Natural killer cell (primary cell): ENCODE measurements around the gene OR2AJ1. TPM values are rescaled to one million over a fixed set of nuclear protein-coding genes. Genes with fewer than 3 reads are reported as not detected.
"Not testable (repeated sequence)": the region's sequence is repeated elsewhere in the genome, so short reads cannot be mapped to it uniquely, and the experiment has no call there.

Source experiments
- ATAC-seq, 3 donors: fragments of 150-1000 bp in 2 of 3; fragments of 200-7000 bp in 1 of 3; cut with Tn5 transposase; 1 replicate in 1 of 3; 2 replicates in 2 of 3; pipeline ENCODE4 v1.10.0; 2021; ENCODE audit warnings: mild to moderate bottlenecking in 2 of 3, moderate library complexity in 2 of 3
- DNase-seq, 2 donors: peaks; one replicate each; pipeline versions ENCODE4 v3.0.0 to v3.0.0-alpha.2; 2013 to 2021; ENCODE audit warnings: mixed read lengths in 1 of 2
- H3K27ac ChIP-seq: one replicate; pipeline ENCODE4 v1.5.1; 2013; ENCODE audit warnings: mild to moderate bottlenecking, low read length
- H3K27me3 ChIP-seq: one replicate; pipeline ENCODE4 v1.6.1; 2013; ENCODE audit warnings: low read length; ENCODE audit not compliant: control insufficient read depth, insufficient read depth
- H3K36me3 ChIP-seq: one replicate; pipeline ENCODE4 v1.6.1; 2013; ENCODE audit warnings: low read length; ENCODE audit not compliant: control insufficient read depth, insufficient read depth
- H3K4me1 ChIP-seq: one replicate; pipeline ENCODE4 v1.6.1; 2013; ENCODE audit warnings: low read length; ENCODE audit not compliant: control insufficient read depth, insufficient read depth
- H3K4me3 ChIP-seq: one replicate; pipeline ENCODE4 v1.5.1; 2013; ENCODE audit warnings: low read length
- H3K9me3 ChIP-seq: one replicate; pipeline ENCODE4 v1.6.1; 2013; ENCODE audit warnings: low read length; ENCODE audit not compliant: control insufficient read depth, insufficient read depth
- H3K27ac Mint-ChIP-seq, 2 donors: one replicate each; pipeline ENCODE4 v1.8.0; 2022; ENCODE audit warnings: mild to moderate bottlenecking in 2 of 2, mixed read lengths in 2 of 2, moderate library complexity in 1 of 2
- H3K27me3 Mint-ChIP-seq, 2 donors: one replicate each; pipeline ENCODE4 v1.8.0; 2022; ENCODE audit warnings: low read depth in 2 of 2, mixed read lengths in 2 of 2
- H3K36me3 Mint-ChIP-seq: one replicate; pipeline ENCODE4 v1.8.0; 2022; ENCODE audit warnings: mixed read lengths
- H3K4me1 Mint-ChIP-seq, 2 donors: one replicate each; pipeline ENCODE4 v1.8.0; 2022; ENCODE audit warnings: mixed read lengths in 2 of 2
- H3K4me3 Mint-ChIP-seq: one replicate; pipeline ENCODE4 v1.8.0; 2022; ENCODE audit warnings: mild to moderate bottlenecking, moderate library complexity, mixed read lengths
- H3K9me3 Mint-ChIP-seq, 2 donors: one replicate each; pipeline ENCODE4 v1.8.0; 2022; ENCODE audit warnings: mixed read lengths in 2 of 2
- WGBS: methylation state at CpG from one replicate; pipeline ENCODE4 v1.1.7; 2013; ENCODE audit warnings: missing lambda C conversion rate; ENCODE audit not compliant: insufficient coverage; 5-methylcytosine and 5-hydroxymethylcytosine counted together
- intact Hi-C: fragments of 100-400 bp; cut with micrococcal nuclease; formaldehyde crosslinking; loops from one replicate; pipeline ENCODE4 v1.14.2; 2022
- total RNA-seq, 4 donors: library from RNA; stranded (reverse); fragments of 120-200 nt in 1 of 4; gene quantifications; one replicate each; pipeline versions ENCODE4 v1.2.3 to v1.2.4, GENCODE V29; 2013 to 2022
- TF ChIP-seq, protein P1 (sequence below): fragments of 200-600 bp; IDR thresholded peaks from one replicate; pipeline ENCODE4 v1.8.0; 2022; ENCODE audit warnings: antibody characterized with exemption

The OR2AJ1 gene
- total RNA-seq, 3 donors from 2014 or later (not counting 1 experiment from before 2014, with no cell fraction given): not detected

DNA sequence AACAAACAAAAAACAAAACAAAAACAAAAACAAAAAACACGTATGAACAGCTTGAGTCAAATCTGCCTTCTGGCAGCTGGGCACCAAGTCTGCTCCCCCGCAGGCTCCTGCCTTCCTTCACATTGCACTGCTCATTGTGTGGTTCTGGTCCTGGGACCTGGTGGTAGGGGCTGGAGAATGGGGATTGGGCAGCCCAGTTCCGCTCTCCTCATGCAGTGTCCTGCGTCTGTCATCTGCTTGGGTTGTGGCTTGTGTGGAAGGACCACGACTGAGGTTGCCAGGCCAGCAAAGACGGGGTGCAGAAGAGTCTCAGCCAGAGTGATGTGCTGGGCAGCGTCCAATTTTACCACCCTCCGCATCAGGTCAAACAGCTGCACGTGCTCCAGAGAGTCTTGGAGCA is 11.1 kb downstream of the OR2AJ1 start:
- no peak overlapping the region for H3K27ac Mint-ChIP-seq
- TF ChIP-seq, protein P1, sequence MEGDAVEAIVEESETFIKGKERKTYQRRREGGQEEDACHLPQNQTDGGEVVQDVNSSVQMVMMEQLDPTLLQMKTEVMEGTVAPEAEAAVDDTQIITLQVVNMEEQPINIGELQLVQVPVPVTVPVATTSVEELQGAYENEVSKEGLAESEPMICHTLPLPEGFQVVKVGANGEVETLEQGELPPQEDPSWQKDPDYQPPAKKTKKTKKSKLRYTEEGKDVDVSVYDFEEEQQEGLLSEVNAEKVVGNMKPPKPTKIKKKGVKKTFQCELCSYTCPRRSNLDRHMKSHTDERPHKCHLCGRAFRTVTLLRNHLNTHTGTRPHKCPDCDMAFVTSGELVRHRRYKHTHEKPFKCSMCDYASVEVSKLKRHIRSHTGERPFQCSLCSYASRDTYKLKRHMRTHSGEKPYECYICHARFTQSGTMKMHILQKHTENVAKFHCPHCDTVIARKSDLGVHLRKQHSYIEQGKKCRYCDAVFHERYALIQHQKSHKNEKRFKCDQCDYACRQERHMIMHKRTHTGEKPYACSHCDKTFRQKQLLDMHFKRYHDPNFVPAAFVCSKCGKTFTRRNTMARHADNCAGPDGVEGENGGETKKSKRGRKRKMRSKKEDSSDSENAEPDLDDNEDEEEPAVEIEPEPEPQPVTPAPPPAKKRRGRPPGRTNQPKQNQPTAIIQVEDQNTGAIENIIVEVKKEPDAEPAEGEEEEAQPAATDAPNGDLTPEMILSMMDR: no peak
- DNase-seq (peak in 1 of 2 donors; percentile 2), ATAC-seq (no peak)
- peak overlapping the region; percentile 31 for H3K4me3 Mint-ChIP-seq
- WGBS: 93% methylated on average over 9 of the region's 9 CpGs
- H3K36me3 ChIP-seq: no peaks in the 10 kb centered on the region
- no peak overlapping the region for H3K27ac ChIP-seq
- H3K4me1 Mint-ChIP-seq: peaks cover 0 to 4% of the 10 kb centered on the region in 2 donors
- H3K9me3 Mint-ChIP-seq: no peaks in the 10 kb centered on the region
- peaks cover 6% of the 10 kb centered on the region for H3K4me1 ChIP-seq
- H3K4me3 ChIP-seq: no peak overlapping the region
- no peaks in the 10 kb centered on the region for H3K36me3 Mint-ChIP-seq
- intact Hi-C loops: no loop called here
- H3K27me3 ChIP-seq: no peaks in the 10 kb centered on the region
- peaks cover 5% of the 10 kb centered on the region for H3K9me3 ChIP-seq
- peaks cover 0 to 3% of the 10 kb centered on the region in 2 donors for H3K27me3 Mint-ChIP-seq

DNA sequence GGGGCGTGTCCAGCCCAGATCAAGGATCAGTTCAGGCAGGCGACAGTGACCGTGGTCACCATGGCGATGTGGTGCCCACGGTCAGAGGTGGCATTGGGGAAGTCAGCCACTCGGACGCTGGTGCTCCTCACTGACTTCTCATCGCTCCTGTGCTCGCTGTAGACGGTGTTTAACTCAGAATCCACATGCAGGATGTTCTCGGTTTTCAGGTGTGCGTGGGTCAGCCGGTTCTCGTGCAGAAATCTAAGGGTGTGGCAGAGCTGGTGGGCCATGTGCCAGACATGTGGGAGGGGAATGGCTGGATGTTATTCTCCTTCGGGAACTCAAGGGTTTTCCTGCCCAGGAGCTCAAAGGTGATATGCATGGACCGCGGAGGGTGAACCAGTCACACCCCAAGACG is 11.7 kb downstream of the OR2AJ1 start:
- no peak for ATAC-seq
- WGBS: 97% methylated on average over 18 of the region's 18 CpGs
- intact Hi-C loops: no loop called here
- H3K27me3 ChIP-seq: no peaks in the 10 kb centered on the region
- H3K4me3 ChIP-seq: no peak overlapping the region
- TF ChIP-seq, protein P1: no peak
- H3K36me3 ChIP-seq: no peaks in the 10 kb centered on the region
- H3K27ac ChIP-seq: no peak overlapping the region
- Mint-ChIP-seq H3K9me3 (no peaks in the 10 kb centered on the region), H3K4me3 (no peak overlapping the region), H3K4me1 (peaks cover 0 to 4% of the 10 kb centered on the region in 2 donors), H3K36me3 (no peaks in the 10 kb centered on the region), H3K27me3 (peaks cover 0 to 3% of the 10 kb centered on the region in 2 donors), H3K27ac (no peak overlapping the region)
- H3K9me3 ChIP-seq: peaks cover 5% of the 10 kb centered on the region
- peaks cover 6% of the 10 kb centered on the region for H3K4me1 ChIP-seq
- peak in 1 of 2 donors; percentile 3 for DNase-seq

- H3K9me3 ChIP-seq, H3K27me3 Mint-ChIP-seq, H3K9me3 Mint-ChIP-seq, H3K27ac Mint-ChIP-seq, H3K27me3 ChIP-seq, H3K27ac ChIP-seq, H3K4me1 Mint-ChIP-seq, H3K4me1 ChIP-seq, H3K36me3 Mint-ChIP-seq, H3K36me3 ChIP-seq, intact Hi-C loops: not testable (repeated sequence)
- H3K4me3 Mint-ChIP-seq: peak overlapping the region; percentile 81
- ATAC-seq (peak; percentile 96 to 99 (median 97)), DNase-seq (peak; percentile 67 to 93)
- TF ChIP-seq, protein P1: peak; percentile 68
- WGBS: 17% methylated on average over 43 of the region's 44 CpGs
- H3K4me3 ChIP-seq: peak overlapping the region; percentile 50
These were observed 12.5 kb downstream of the OR2AJ1 start for GRCh38 chr1:247936965-247937734.

- Mint-ChIP-seq H3K4me3 (no peak overlapping the region), H3K27ac (no peak overlapping the region), H3K9me3 (peaks cover 2 to 3% of the 10 kb centered on the region in 2 donors), H3K27me3 (no peaks in the 10 kb centered on the region), H3K36me3 (no peaks in the 10 kb centered on the region), H3K4me1 (no peaks in the 10 kb centered on the region)
- Histone ChIP-seq H3K9me3 (no peaks in the 10 kb centered on the region), H3K4me1 (no peaks in the 10 kb centered on the region), H3K36me3 (no peaks in the 10 kb centered on the region), H3K4me3 (no peak overlapping the region), H3K27me3 (no peaks in the 10 kb centered on the region), H3K27ac (no peak overlapping the region)
- intact Hi-C loops: no loop called here
- DNase-seq (no peak), ATAC-seq (no peak)
- WGBS: 92% methylated on average over 5 of the region's 6 CpGs
- TF ChIP-seq, protein P1: no peak
These were observed 17.9 kb downstream of the OR2AJ1 start for GRCh38 chr1:247942624-247943023.
